ENCODE results near the gene PPOX. TPM values are rescaled to one million over a fixed set of nuclear protein-coding genes. Genes with fewer than 3 reads are reported as not detected.
A peak's percentile ranks its signal among the peaks of the same experiment; 100 is the strongest.

Gene PPOX
- total RNA-seq, 1 donor from 2014 or later = 23.3 TPM

DNA sequence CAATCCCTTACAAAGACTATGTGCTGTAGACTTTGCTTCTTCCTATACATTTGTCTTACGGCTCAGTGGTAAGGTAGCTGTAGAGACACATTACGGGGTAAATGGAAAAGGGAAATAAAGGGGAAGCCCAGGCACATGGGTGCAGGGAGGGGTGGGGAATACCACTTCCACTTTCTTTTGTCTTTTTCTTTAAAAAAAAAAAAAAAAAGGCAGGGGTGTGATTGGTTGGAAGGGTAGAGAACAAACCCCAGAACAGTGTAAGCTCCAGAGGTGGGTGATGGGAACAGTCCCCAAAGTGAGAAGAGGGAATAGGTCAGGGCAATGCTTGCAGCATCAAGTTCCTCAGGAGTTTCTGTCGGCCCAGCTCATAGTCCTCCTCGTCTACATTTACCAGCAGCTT lies 44.4 kb upstream of the PPOX start:
- intact Hi-C loops (cut with DNase I) = no loop called here
- no peak overlapping the region for H3K4me3 ChIP-seq
- peak; percentile 30 for ATAC-seq
- DNase-seq = no peak
- TF ChIP-seq, protein P1, sequence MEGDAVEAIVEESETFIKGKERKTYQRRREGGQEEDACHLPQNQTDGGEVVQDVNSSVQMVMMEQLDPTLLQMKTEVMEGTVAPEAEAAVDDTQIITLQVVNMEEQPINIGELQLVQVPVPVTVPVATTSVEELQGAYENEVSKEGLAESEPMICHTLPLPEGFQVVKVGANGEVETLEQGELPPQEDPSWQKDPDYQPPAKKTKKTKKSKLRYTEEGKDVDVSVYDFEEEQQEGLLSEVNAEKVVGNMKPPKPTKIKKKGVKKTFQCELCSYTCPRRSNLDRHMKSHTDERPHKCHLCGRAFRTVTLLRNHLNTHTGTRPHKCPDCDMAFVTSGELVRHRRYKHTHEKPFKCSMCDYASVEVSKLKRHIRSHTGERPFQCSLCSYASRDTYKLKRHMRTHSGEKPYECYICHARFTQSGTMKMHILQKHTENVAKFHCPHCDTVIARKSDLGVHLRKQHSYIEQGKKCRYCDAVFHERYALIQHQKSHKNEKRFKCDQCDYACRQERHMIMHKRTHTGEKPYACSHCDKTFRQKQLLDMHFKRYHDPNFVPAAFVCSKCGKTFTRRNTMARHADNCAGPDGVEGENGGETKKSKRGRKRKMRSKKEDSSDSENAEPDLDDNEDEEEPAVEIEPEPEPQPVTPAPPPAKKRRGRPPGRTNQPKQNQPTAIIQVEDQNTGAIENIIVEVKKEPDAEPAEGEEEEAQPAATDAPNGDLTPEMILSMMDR (IDR thresholded peaks at IDR 0.05) = no peak
- no peaks in the 10 kb centered on the region for H3K9me3 ChIP-seq
- no peak overlapping the region for H3K27ac ChIP-seq
- H3K4me1 ChIP-seq = peaks cover 32% of the 10 kb centered on the region
- peaks cover 69% of the 10 kb centered on the region for H3K36me3 ChIP-seq
- no peaks in the 10 kb centered on the region for H3K27me3 ChIP-seq

- H3K4me3 ChIP-seq = no peak overlapping the region
- H3K27me3 ChIP-seq = no peaks in the 10 kb centered on the region
- no peaks in the 10 kb centered on the region for H3K9me3 ChIP-seq
- DNase-seq (peak; percentile 69), ATAC-seq (peak; percentile 21)
- peaks cover 81% of the 10 kb centered on the region for H3K36me3 ChIP-seq
- H3K27ac ChIP-seq = no peak overlapping the region
- H3K4me1 ChIP-seq = peaks cover 38% of the 10 kb centered on the region
- TF ChIP-seq, protein P1 (IDR thresholded peaks at IDR 0.05) = no peak
- intact Hi-C loops (cut with DNase I) = no loop called here
These were observed 43.3 kb upstream of the PPOX start for GRCh38 chr1:161122967-161123366.

DNA sequence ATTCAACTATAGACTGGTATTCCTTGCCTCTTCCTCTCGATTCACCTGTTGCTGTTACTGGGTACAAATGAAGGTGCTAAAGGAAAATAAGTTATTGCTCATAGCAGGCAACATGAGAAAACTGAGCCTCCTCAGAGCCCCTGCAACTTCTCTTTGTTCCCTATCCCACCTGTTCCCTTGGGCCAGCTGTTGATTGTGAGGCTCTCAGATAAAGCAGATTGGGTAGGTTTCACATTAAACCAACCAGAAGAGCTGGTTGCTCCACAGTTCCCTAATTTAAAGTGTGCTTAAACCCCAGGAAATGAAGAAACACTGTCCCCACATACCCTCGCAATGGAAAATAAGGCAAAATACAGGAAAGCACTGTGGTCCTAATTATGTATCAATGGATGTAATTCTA lies 38.6 kb upstream of the PPOX start:
- Histone ChIP-seq H3K27ac (peak overlapping the region; percentile 36), H3K4me3 (no peak overlapping the region), H3K9me3 (no peaks in the 10 kb centered on the region), H3K4me1 (peaks cover 44% of the 10 kb centered on the region), H3K36me3 (peaks cover 67% of the 10 kb centered on the region), H3K27me3 (no peaks in the 10 kb centered on the region)
- TF ChIP-seq, protein P1 (IDR thresholded peaks at IDR 0.05) = no peak
- no peak for DNase-seq
- no peak for ATAC-seq
- intact Hi-C loops (cut with DNase I) = no loop called here

GRCh38 chr1:161128591-161129420 lies 37.4 kb upstream of the PPOX start:
- peaks cover 50% of the 10 kb centered on the region for H3K4me1 ChIP-seq
- TF ChIP-seq, protein P1 (IDR thresholded peaks at IDR 0.05) = no peak
- H3K9me3 ChIP-seq = no peaks in the 10 kb centered on the region
- no peak overlapping the region for H3K27ac ChIP-seq
- DNase-seq = no peak
- H3K36me3 ChIP-seq = peaks cover 55% of the 10 kb centered on the region
- intact Hi-C loops (cut with DNase I) = no loop called here
- no peak for ATAC-seq
- no peak overlapping the region for H3K4me3 ChIP-seq
- no peaks in the 10 kb centered on the region for H3K27me3 ChIP-seq

- intact Hi-C loops (cut with DNase I) = no loop called here
- H3K9me3 ChIP-seq = no peaks in the 10 kb centered on the region
- no peak overlapping the region for H3K27ac ChIP-seq
- H3K36me3 ChIP-seq = peaks cover 40% of the 10 kb centered on the region
- ATAC-seq (no peak), DNase-seq (no peak)
- TF ChIP-seq, protein P1 (IDR thresholded peaks at IDR 0.05) = no peak
- no peaks in the 10 kb centered on the region for H3K27me3 ChIP-seq
- H3K4me3 ChIP-seq = no peak overlapping the region
- H3K4me1 ChIP-seq = peaks cover 61% of the 10 kb centered on the region
These were observed 36.0 kb upstream of the PPOX start for GRCh38 chr1:161130266-161130665.
